Neural progenitor cell (in vitro differentiated cells): ENCODE measurements around the gene SCLT1.

Source experiments
- EZH2 ChIP-seq: fragments of 200-600 bp; sonication (generic); IDR thresholded peaks from 2 replicates; pipeline ENCODE4 v1.6.1; 2017; ENCODE audit warnings: antibody characterized with exemption, mild to moderate bottlenecking, moderate library complexity
- TF ChIP-seq, protein P1 (sequence below): fragments of 200-600 bp; sonication (generic); IDR thresholded peaks from 2 replicates; pipeline ENCODE4 v1.5.1; 2017; ENCODE audit warnings: antibody characterized with exemption, mild to moderate bottlenecking

DNA sequence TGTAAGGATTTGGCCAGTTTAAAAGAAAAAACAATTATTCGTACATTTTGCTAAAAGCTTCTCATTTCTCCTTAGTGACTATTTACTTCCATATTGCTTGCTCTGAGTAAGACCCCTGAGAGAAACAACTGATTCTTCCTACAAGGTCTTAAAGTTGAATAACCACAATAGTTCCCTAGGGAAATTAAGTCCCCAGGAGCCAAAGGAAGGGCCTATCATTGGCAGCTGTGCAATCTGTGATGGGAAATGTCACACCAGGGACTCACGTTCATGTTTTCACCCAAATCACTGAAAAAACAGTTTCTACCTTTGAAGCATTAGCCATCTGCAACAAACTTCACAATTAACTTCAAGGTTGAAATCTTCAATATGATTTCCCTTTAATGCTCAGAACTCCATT is 217.1 kb downstream of the SCLT1 start:
- TF ChIP-seq, protein P1, sequence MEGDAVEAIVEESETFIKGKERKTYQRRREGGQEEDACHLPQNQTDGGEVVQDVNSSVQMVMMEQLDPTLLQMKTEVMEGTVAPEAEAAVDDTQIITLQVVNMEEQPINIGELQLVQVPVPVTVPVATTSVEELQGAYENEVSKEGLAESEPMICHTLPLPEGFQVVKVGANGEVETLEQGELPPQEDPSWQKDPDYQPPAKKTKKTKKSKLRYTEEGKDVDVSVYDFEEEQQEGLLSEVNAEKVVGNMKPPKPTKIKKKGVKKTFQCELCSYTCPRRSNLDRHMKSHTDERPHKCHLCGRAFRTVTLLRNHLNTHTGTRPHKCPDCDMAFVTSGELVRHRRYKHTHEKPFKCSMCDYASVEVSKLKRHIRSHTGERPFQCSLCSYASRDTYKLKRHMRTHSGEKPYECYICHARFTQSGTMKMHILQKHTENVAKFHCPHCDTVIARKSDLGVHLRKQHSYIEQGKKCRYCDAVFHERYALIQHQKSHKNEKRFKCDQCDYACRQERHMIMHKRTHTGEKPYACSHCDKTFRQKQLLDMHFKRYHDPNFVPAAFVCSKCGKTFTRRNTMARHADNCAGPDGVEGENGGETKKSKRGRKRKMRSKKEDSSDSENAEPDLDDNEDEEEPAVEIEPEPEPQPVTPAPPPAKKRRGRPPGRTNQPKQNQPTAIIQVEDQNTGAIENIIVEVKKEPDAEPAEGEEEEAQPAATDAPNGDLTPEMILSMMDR = no peak
- no peak for TF ChIP-seq EZH2
